Gastroesophageal sphincter (tissue), 2 donors: ENCODE results near the gene KCNAB1.

Source experiments
- EP300 ChIP-seq: sonication (generic); formaldehyde crosslinking; IDR thresholded peaks from one replicate; pipeline ENCODE4 v1.6.1; 2017; ENCODE audit warnings: antibody characterized with exemption, mild to moderate bottlenecking
- POLR2AphosphoS5 ChIP-seq: sonication (generic); formaldehyde crosslinking; IDR thresholded peaks from one replicate; pipeline ENCODE4 v1.6.1; 2017; ENCODE audit warnings: antibody characterized with exemption

DNA sequence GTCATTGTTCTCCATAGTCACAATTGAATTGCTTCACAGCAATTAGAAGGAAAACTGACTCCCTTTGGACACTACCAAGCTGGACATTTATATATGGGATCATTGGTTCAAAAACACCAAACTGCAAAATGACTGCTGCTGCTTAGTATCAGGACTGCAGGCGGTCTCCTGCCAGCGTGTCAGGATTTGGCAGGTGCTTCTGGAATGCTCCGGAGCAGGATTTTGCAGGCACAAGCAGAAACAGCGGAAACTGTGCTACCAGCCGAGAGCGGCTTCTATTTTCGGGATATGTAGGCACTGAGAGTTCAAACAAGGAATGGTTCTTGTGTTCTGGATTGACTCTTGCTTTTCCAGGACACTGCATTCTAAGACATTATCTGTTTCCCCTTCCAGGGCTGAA lies 339.1 kb downstream of the KCNAB1 start:
- TF ChIP-seq POLR2AphosphoS5 = peak; percentile 74
- TF ChIP-seq EP300 = no peak
